Gastrocnemius medialis (tissue), 4 donors: ENCODE measurements around the gene TEX14. TPM values are rescaled to one million over a fixed set of nuclear protein-coding genes. Genes with fewer than 3 reads are reported as not detected.
A peak's percentile ranks its signal among the peaks of the same experiment; 100 is the strongest.
"Not testable (repeated sequence)": the region's sequence is repeated elsewhere in the genome, so short reads cannot be mapped to it uniquely, and the experiment has no call there.

ENCODE experiments used
- ATAC-seq, 2 donors: fragments of 150-250 bp; one replicate each; pipeline ENCODE4 v1.9.1; 2016
- DNase-seq, 2 donors: peaks; one replicate each; pipeline ENCODE4 v3.0.0-alpha.2; 2019
- H3K27ac ChIP-seq, 4 donors: fragments of 200-600 bp; sonication (generic); 1 replicate in 1 of 4; 2 replicates in 3 of 4; pipeline ENCODE4 v1.5.1; 2016 to 2018; ENCODE audit warnings: mild to moderate bottlenecking in 2 of 4, moderate library complexity in 1 of 4
- H3K27me3 ChIP-seq, 3 donors: fragments of 200-600 bp; sonication (generic) in 2 of 3; 1 replicate in 1 of 3; 2 replicates in 2 of 3; pipeline versions ENCODE4 v1.5.1 to v1.6.0; 2016 to 2019; ENCODE audit warnings: mild to moderate bottlenecking in 1 of 3, moderate library complexity in 1 of 3
- H3K36me3 ChIP-seq, 2 donors: fragments of 200-600 bp; sonication (generic) in 1 of 2; one replicate each; pipeline ENCODE4 v1.5.1; 2017 to 2018
- H3K4me1 ChIP-seq, 2 donors: fragments of 200-600 bp; sonication (generic) in 1 of 2; one replicate each; pipeline ENCODE4 v1.5.1; 2016 to 2017; ENCODE audit warnings: mild to moderate bottlenecking in 2 of 2
- H3K4me3 ChIP-seq, 4 donors: fragments of 200-600 bp; sonication (generic) in 3 of 4; 1 replicate in 1 of 4; 2 replicates in 3 of 4; pipeline ENCODE4 v1.5.1; 2016 to 2019; ENCODE audit warnings: mild to moderate bottlenecking in 2 of 4
- H3K9me3 ChIP-seq, 3 donors: fragments of 200-600 bp; sonication (generic) in 2 of 3; 1 replicate in 1 of 3; 2 replicates in 2 of 3; pipeline ENCODE4 v1.5.1; 2016 to 2019
- POLR2A ChIP-seq, 2 donors: fragments of 450-650 bp; IDR thresholded peaks; one replicate each; pipeline ENCODE4 v1.6.1; 2017; ENCODE audit warnings: antibody characterized with exemption in 2 of 2, mild to moderate bottlenecking in 2 of 2, moderate library complexity in 2 of 2
- in situ Hi-C, 4 donors: fragments of 200-750 bp; cut with MboI; loops; one replicate each; pipeline versions ENCODE4 v1.15.0 to v1.8.0; 2017; ENCODE audit warnings: low sequenced_read_pairs in 4 of 4
- intact Hi-C: fragments of 100-400 bp; cut with DNase I; formaldehyde crosslinking; loops from one replicate; pipeline ENCODE4 v1.15.1; 2023; ENCODE audit warnings: low total_unique reads
- total RNA-seq, 4 donors: library from RNA; depleted of rRNA; stranded (reverse); fragments of >200 nt; gene quantifications; one replicate each; pipeline versions ENCODE4 v1.1.0 to v1.2.3, GENCODE V29; 2016
- TF ChIP-seq, protein P1 (sequence below), 5 experiments: fragments of 450-650 bp in 3 of 5; fragments of 200-600 bp in 2 of 5; sonication (generic) in 2 of 5; IDR thresholded peaks in 4 of 5; conservative IDR thresholded peaks in 1 of 5; 1 replicate in 4 of 5; 2 replicates in 1 of 5; pipeline ENCODE4 v1.5.1; 2016 to 2019; ENCODE audit warnings: antibody characterized with exemption in 5 of 5, mild to moderate bottlenecking in 3 of 5, moderate library complexity in 3 of 5

The TEX14 gene
- total RNA-seq, 4 donors from 2014 or later, result not detected

DNA sequence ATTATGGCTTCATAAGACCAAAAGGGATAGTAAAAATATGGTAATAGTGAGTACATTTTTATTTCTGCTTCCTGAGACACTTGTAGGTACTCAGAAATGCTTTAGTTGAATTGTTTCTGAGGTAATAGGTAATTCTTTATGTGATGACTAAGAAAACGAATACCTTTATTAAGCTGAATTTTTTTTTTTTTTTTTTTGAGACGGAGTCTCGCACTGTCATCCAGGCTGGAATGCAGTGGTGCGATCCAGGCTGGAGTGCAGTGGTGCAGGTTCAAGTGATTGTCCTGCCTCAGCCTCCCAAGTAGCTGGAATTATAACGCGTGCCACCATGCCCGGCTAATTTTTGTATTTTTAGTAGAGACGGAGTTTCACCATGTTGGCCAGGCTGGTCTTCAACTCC is 2.5 kb upstream of the TEX14 start:
- Histone ChIP-seq H3K27me3 (no peaks in the 10 kb centered on the region), H3K36me3 (peaks cover under 1 to 9% of the 10 kb centered on the region in 2 donors), H3K4me3 (no peak overlapping the region), H3K27ac (no peak overlapping the region), H3K4me1 (peaks cover 10 to 12% of the 10 kb centered on the region in 2 donors), H3K9me3 (no peaks in the 10 kb centered on the region)
- no peak for DNase-seq
- in situ Hi-C loops (loop anchor here in 1 of 4 donors (10.0 kb wide), 1 partner anchor 170 kb away; no protein-coding TSS in a partner anchor), intact Hi-C loops (loop anchor here (5.0 kb wide), 1 partner anchor 162 kb away; no protein-coding TSS in a partner anchor)
- ATAC-seq, result no peak
- no peak for TF ChIP-seq POLR2A (IDR thresholded peaks at IDR 0.05)
- TF ChIP-seq, protein P1, sequence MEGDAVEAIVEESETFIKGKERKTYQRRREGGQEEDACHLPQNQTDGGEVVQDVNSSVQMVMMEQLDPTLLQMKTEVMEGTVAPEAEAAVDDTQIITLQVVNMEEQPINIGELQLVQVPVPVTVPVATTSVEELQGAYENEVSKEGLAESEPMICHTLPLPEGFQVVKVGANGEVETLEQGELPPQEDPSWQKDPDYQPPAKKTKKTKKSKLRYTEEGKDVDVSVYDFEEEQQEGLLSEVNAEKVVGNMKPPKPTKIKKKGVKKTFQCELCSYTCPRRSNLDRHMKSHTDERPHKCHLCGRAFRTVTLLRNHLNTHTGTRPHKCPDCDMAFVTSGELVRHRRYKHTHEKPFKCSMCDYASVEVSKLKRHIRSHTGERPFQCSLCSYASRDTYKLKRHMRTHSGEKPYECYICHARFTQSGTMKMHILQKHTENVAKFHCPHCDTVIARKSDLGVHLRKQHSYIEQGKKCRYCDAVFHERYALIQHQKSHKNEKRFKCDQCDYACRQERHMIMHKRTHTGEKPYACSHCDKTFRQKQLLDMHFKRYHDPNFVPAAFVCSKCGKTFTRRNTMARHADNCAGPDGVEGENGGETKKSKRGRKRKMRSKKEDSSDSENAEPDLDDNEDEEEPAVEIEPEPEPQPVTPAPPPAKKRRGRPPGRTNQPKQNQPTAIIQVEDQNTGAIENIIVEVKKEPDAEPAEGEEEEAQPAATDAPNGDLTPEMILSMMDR (IDR thresholded peaks at IDR 0.05 in 4 of 5, conservative IDR thresholded peaks at IDR 0.05 in 1 of 5), result no peak

- H3K4me1 ChIP-seq, result peaks cover 10 to 12% of the 10 kb centered on the region in 2 donors
- no peak overlapping the region for H3K4me3 ChIP-seq
- H3K27me3 ChIP-seq, result no peaks in the 10 kb centered on the region
- peaks cover 0 to 9% of the 10 kb centered on the region in 2 donors for H3K36me3 ChIP-seq
- TF ChIP-seq, protein P1 (IDR thresholded peaks at IDR 0.05 in 4 of 5, conservative IDR thresholded peaks at IDR 0.05 in 1 of 5), result no peak
- no peak for TF ChIP-seq POLR2A (IDR thresholded peaks at IDR 0.05)
- no peak overlapping the region for H3K27ac ChIP-seq
- ATAC-seq (no peak), DNase-seq (no peak)
- in situ Hi-C loops (loop anchor here in 1 of 4 donors (10.0 kb wide), 1 partner anchor 169 kb away; no protein-coding TSS in a partner anchor), intact Hi-C loops (loop anchor here (5.0 kb wide), 1 partner anchor 161 kb away; no protein-coding TSS in a partner anchor)
- H3K9me3 ChIP-seq, result no peaks in the 10 kb centered on the region
These were observed 1.9 kb upstream of the TEX14 start for GRCh38 chr17:58693751-58694150.

DNA sequence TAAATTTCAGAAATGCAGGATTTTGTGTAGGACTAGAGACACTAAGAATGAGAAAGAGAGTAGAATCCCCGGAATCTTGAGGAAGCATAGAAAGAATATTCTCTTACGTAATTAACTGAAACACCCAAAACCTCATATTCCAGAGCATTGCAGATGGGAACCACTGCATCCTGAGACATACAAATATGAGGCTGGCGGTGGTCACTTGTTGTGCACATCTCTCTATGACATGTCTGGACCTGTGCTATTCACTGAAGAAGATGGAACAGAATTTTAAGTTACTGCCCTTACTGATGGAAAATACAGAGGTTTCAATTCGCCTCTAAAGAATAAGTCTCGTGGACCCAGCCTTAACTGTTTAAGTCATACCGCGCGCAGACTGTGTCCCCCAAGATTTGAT is 1.4 kb upstream of the TEX14 start:
- peaks cover 0 to 9% of the 10 kb centered on the region in 2 donors for H3K36me3 ChIP-seq
- no peaks in the 10 kb centered on the region for H3K27me3 ChIP-seq
- intact Hi-C loops, result loop anchor here (5.0 kb wide), 1 partner anchor 161 kb away; no protein-coding TSS in a partner anchor
- peak overlapping the region; percentile 74 to 79 (median 76) for H3K27ac ChIP-seq
- no peaks in the 10 kb centered on the region for H3K9me3 ChIP-seq
- no peak for DNase-seq
- in situ Hi-C loops, result loop anchor here in 1 of 4 donors (10.0 kb wide), 1 partner anchor 168 kb away; no protein-coding TSS in a partner anchor
- peak overlapping the region; percentile 65 to 80 (median 79) for H3K4me3 ChIP-seq
- ATAC-seq, result no peak
- peaks cover 10 to 12% of the 10 kb centered on the region in 2 donors for H3K4me1 ChIP-seq
- TF ChIP-seq, protein P1 (IDR thresholded peaks at IDR 0.05 in 4 of 5, conservative IDR thresholded peaks at IDR 0.05 in 1 of 5), result no peak
- TF ChIP-seq POLR2A (IDR thresholded peaks at IDR 0.05), result no peak

GRCh38 chr17:58692239-58693055 is 602 bp upstream of the TEX14 start, which contains the start of gene RAD51C:
Gene RAD51C (plus strand): TSS chr17:58692602. CDS start chr17:58692644, 42 bp downstream.
- Histone ChIP-seq H3K9me3 (no peaks in the 10 kb centered on the region), H3K36me3 (peaks cover 0 to 9% of the 10 kb centered on the region in 2 donors), H3K4me3 (peak within 1 kb of the TSS; percentile 65 to 80 (median 79)), H3K27ac (peak within 1 kb of the TSS; percentile 74 to 79 (median 76)), H3K4me1 (peaks cover 10 to 12% of the 10 kb centered on the region in 2 donors), H3K27me3 (no peaks in the 10 kb centered on the region)
- peak; percentile 38 to 39 for TF ChIP-seq POLR2A (IDR thresholded peaks at IDR 0.05)
- TF ChIP-seq, protein P1 (IDR thresholded peaks at IDR 0.05 in 4 of 5, conservative IDR thresholded peaks at IDR 0.05 in 1 of 5), result no peak
- peak; percentile 91 to 95 for ATAC-seq
- in situ Hi-C loops (loop anchor here in 1 of 4 donors (10.0 kb wide), 1 partner anchor 168 kb away; no protein-coding TSS in a partner anchor), intact Hi-C loops (loop anchor here (1.0 to 5.0 kb wide), 3 partner anchors 61 to 173 kb away; no protein-coding TSS in a partner anchor)
- DNase-seq, result peak; percentile 53 to 67

GRCh38 chr17:58690033-58690432 is 1.8 kb downstream of the TEX14 start:
- intact Hi-C loops, result loop anchor here (5.0 kb wide), 1 partner anchor 158 kb away; no protein-coding TSS in a partner anchor
- not testable (repeated sequence) for H3K9me3 ChIP-seq, ATAC-seq, H3K27ac ChIP-seq, H3K4me3 ChIP-seq, H3K27me3 ChIP-seq, H3K36me3 ChIP-seq, DNase-seq
- in situ Hi-C loops, result loop anchor here in 1 of 4 donors (10.0 kb wide), 1 partner anchor 165 kb away; no protein-coding TSS in a partner anchor
- peaks cover 10 to 12% of the 10 kb centered on the region in 2 donors for H3K4me1 ChIP-seq
